ENCODE data around the gene SLC25A28. TPM values are rescaled to one million over a fixed set of nuclear protein-coding genes. Genes with fewer than 3 reads are reported as not detected.

SLC25A28 gene, protein sequence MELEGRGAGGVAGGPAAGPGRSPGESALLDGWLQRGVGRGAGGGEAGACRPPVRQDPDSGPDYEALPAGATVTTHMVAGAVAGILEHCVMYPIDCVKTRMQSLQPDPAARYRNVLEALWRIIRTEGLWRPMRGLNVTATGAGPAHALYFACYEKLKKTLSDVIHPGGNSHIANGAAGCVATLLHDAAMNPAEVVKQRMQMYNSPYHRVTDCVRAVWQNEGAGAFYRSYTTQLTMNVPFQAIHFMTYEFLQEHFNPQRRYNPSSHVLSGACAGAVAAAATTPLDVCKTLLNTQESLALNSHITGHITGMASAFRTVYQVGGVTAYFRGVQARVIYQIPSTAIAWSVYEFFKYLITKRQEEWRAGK
- total RNA-seq, result 10 to 100 TPM; 43.4 to 58.7 TPM

DNA sequence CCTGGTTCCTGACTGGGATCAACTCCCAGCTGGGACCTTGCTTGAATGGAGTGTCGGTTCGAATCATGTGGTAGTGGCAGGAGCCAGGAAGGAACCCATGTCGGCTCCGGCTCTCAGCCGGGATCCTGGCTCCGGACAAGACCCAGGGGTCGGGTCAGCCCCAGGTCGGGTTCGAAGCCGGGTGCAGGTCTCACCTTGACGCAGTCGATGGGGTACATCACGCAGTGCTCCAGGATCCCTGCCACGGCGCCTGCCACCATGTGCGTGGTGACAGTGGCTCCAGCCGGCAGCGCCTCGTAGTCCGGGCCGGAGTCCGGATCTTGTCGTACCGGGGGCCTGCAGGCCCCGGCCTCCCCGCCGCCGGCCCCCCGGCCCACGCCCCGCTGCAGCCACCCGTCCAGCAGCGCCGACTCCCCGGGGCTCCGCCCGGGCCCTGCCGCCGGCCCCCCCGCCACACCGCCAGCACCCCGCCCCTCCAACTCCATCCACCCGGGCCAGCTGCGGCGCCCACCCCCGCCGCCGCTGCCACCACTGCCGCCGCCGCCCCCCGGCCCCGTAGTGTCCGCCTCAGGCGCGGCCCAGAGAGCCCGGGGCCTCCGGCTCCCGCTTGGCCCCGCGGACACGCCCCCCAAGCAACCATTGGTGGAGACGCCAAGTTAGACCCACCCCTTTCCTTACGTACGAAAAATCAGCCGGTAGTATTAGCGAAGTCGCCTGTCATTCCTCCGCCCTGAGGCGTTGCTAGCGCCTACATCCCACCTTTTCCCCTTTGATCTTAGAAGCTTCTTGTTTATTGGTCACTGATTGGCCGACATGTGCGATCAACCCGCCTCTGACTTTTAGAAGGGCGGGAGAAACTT is at the start of gene SLC25A28:
TSS of gene SLC25A28 (minus strand) at position 589 of the 860 bp plus-strand sequence. CDS start at position 485, 104 bp downstream.
- H3K4me1 Mint-ChIP-seq (ENCODE audit: low read depth in 2 of 2), result peaks cover 30 to 39% of the 10 kb centered on the region in 2 donors
- no peaks in the 10 kb centered on the region for H3K9me3 Mint-ChIP-seq
- H3K4me3 Mint-ChIP-seq, result peak within 1 kb of the TSS; percentile 86
- no peaks in the 10 kb centered on the region for H3K27me3 Mint-ChIP-seq
- ATAC-seq (peak; percentile 88 to 91), DNase-seq (ENCODE audit: low spot score) (peak; percentile 96)
- H3K27ac Mint-ChIP-seq, result peak within 1 kb of the TSS; percentile 91 to 97
- peaks cover 10% of the 10 kb centered on the region for H3K36me3 Mint-ChIP-seq

DNA sequence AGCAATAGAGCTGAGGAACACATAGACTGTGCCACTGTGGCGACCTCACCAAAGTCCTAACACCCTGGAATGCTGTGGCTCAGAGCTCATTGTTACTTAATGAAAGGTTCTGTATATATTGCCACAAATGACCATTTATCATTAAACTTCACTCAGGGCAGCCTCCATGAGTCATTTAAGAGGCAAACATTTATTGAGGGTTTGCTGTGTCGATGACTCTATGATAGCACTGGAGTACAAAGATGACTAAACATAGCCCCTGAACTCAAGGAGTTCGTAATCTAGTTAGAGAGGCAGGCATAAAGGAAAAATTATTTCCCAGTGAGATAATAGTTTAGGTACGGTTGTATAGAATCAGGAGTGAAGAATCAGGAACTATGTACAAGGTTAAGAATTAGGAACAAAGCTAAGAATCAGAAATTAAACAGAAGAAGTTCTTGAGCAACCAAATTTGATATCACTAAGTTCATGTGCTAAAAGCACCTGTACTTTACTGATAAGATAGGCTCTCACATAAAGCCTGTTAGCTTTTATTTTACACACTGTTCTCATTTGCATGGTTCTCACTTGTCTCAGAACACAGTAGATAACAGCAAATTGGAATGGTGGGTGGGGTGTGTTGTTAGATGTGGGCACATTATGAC is 47.0 kb upstream of the SLC25A28 start:
- Mint-ChIP-seq H3K9me3 (no peaks in the 10 kb centered on the region), H3K27ac (no peak overlapping the region), H3K27me3 (no peaks in the 10 kb centered on the region), H3K36me3 (peaks cover 21% of the 10 kb centered on the region), H3K4me3 (no peak overlapping the region), H3K4me1 (ENCODE audit: low read depth in 2 of 2) (peaks cover 0 to 4% of the 10 kb centered on the region in 2 donors)
- no peak for ATAC-seq
- no peak for DNase-seq (ENCODE audit: low spot score)

DNA sequence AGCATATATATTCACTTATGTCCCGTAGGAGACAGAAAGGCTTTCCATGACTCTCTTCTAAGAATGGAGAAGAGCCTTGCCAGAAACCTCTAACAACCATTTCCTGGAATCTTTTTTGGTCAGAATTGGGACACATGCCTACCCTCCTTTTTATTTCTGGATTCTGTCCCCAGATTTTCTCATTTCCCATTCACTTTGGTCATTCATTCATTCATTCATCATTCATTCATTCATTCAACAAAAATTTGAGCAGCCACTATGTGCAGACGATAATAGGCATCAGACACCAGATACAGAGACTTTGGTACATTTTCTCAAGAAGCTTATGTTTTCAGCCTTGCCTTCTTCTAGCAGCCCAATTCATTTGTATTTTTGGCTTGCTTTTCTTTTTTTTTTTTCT is 45.1 kb upstream of the SLC25A28 start:
- Mint-ChIP-seq H3K36me3 (peaks cover 26% of the 10 kb centered on the region), H3K9me3 (no peaks in the 10 kb centered on the region), H3K4me3 (no peak overlapping the region), H3K27me3 (no peaks in the 10 kb centered on the region), H3K27ac (no peak overlapping the region), H3K4me1 (ENCODE audit: low read depth in 2 of 2) (peaks cover 0 to 8% of the 10 kb centered on the region in 2 donors)
- ATAC-seq (no peak), DNase-seq (ENCODE audit: low spot score) (no peak)

DNA sequence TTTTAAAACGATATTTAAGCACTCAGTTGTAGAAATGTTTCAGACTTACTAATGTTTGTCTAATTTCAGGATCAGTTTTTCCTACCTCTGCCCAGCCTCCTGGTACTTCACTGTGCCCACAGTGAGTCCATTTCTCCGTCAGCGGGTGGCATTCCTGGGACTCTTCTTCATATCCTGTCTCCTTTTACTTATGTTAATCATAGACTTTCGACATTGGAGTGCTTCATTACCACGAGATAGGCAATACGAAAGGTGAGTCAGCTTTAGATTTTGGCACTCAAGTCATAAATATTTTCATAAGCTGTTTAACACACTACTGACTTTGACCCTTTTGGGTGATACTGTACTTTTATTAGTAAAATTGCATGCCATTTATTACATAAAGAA is 41.1 kb upstream of the SLC25A28 start:
- H3K36me3 Mint-ChIP-seq, result peaks cover 22% of the 10 kb centered on the region
- DNase-seq (ENCODE audit: low spot score), result no peak
- H3K4me1 Mint-ChIP-seq (ENCODE audit: low read depth in 2 of 2), result peaks cover 14 to 31% of the 10 kb centered on the region in 2 donors
- no peak overlapping the region for H3K27ac Mint-ChIP-seq
- no peak for ATAC-seq
- no peaks in the 10 kb centered on the region for H3K9me3 Mint-ChIP-seq
- peak overlapping the region; percentile 44 for H3K4me3 Mint-ChIP-seq
- peaks cover 3 to 4% of the 10 kb centered on the region in 2 donors for H3K27me3 Mint-ChIP-seq

DNA sequence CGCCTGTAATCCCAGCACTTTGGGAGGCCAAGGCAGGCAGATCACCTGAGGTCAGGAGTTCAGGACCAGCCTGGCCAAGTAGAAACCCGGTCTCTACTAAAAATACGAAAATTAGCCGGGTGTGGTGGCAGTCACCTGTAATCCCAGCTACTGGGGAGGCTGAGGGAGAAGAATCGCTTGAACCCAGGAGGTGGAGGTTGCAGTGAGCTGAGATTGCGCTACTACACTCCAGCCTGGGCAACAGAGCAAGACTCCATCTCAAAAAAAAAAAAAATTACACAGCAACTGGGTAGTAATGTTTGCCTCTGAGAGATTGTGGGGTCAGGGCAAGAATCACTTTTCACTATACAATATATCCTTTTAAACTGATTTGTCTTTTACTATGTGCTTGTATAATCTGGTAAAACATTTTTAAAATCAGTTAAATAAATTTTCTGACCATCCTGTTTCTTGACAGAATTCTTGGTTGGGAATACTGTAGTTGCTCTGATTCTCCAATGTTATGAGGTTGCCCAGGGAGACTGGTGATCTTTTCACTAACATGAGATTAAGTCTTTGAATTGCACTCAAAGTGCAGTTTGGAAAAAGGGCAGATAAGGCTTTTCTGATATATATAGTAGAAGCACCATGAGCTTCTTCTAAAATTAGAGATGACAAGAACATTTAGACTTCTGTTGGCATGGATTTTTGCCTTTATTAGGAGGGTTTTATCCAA is 40.6 kb upstream of the SLC25A28 start:
- peaks cover 9 to 10% of the 10 kb centered on the region in 2 donors for H3K27me3 Mint-ChIP-seq
- peak overlapping the region; percentile 44 for H3K4me3 Mint-ChIP-seq
- H3K36me3 Mint-ChIP-seq, result peaks cover 20% of the 10 kb centered on the region
- DNase-seq (ENCODE audit: low spot score), result no peak
- H3K9me3 Mint-ChIP-seq, result no peaks in the 10 kb centered on the region
- H3K4me1 Mint-ChIP-seq (ENCODE audit: low read depth in 2 of 2), result peaks cover 14 to 31% of the 10 kb centered on the region in 2 donors
- no peak for ATAC-seq
- no peak overlapping the region for H3K27ac Mint-ChIP-seq

DNA sequence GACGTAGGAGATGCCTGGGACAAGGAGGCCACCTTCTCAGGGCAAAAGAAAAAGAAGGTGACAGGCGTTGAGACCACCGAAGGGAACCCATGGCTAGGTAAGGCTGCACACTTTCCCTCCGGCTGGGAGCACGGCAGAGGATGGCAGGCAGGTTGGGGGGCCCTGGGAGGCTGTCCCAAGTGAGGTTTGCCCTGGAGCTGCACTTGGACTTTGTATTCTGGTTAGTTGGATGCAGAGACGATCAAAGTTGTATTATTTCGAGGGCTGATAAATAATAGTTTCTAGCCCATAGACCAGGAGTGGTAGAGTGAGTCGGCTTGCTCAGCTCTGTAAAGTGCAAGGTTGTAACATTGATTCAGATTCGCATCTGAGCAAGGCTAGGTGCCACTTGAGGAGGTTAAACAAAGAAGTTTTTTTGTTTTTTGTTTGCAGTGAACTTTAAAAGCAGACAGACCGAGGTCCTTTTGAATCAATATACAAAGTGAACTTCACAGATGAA is 39.7 kb upstream of the SLC25A28 start:
- Mint-ChIP-seq H3K27me3 (peaks cover 13% of the 10 kb centered on the region in 2 donors), H3K4me3 (peak overlapping the region; percentile 96), H3K4me1 (ENCODE audit: low read depth in 2 of 2) (peaks cover 14 to 31% of the 10 kb centered on the region in 2 donors), H3K27ac (peak overlapping the region; percentile 73 to 88), H3K36me3 (peaks cover 13% of the 10 kb centered on the region), H3K9me3 (no peaks in the 10 kb centered on the region)
- no peak for DNase-seq (ENCODE audit: low spot score)
- no peak for ATAC-seq

DNA sequence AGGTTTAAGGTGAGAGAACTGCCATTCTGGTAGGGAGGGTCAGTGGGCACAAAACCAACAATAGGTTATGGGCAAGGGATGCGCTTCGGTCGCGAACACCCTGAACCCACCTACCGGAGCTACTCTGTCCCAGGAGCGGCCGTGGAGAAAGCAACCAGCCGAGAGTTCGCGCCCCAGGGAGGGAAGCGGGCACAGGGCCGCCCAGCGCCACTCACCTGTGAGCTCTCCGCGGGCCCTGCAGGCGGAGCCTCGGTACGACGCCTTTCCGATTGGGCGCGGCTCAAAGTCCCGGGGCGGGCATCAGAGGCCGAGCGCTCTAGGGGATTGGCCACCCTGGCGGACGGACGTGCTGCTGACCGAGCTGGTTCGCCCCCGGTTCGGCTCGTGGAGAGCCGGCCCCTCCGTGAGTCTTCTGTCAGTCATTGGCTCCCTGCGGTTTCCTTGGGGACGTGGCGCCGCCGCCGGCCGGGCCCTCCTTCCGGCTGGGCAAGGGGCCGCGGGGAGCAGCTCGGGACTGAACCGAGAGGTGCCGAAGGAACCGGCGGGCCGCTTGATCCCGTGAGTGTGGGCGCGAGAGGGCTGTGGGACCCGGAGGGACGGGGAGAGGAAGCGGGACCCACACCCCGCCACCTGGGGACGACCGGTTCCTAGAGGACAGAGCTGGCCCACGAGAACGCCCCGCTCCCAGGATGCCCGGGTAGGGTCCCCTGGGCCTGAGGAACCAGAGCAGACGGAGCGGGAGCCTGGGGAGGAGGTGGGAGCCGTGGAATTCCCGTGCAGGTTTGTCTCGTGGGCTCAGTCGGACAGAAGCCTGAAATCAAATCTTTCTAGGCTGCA is 39.0 kb upstream of the SLC25A28 start, which contains the start of gene ENTPD7:
TSS of gene ENTPD7 (plus strand) at position 479 of the 837 bp plus-strand sequence. CDS start 448 bp downstream, outside the sequence.
- peak within 1 kb of the TSS; percentile 96 for H3K4me3 Mint-ChIP-seq
- ATAC-seq (peak; percentile 99 to 100), DNase-seq (ENCODE audit: low spot score) (peak; percentile 97)
- H3K9me3 Mint-ChIP-seq, result no peaks in the 10 kb centered on the region
- H3K4me1 Mint-ChIP-seq (ENCODE audit: low read depth in 2 of 2), result peaks cover 14 to 31% of the 10 kb centered on the region in 2 donors
- peaks cover 13% of the 10 kb centered on the region in 2 donors for H3K27me3 Mint-ChIP-seq
- peaks cover 13% of the 10 kb centered on the region for H3K36me3 Mint-ChIP-seq
- H3K27ac Mint-ChIP-seq, result peak within 1 kb of the TSS; percentile 73 to 88

DNA sequence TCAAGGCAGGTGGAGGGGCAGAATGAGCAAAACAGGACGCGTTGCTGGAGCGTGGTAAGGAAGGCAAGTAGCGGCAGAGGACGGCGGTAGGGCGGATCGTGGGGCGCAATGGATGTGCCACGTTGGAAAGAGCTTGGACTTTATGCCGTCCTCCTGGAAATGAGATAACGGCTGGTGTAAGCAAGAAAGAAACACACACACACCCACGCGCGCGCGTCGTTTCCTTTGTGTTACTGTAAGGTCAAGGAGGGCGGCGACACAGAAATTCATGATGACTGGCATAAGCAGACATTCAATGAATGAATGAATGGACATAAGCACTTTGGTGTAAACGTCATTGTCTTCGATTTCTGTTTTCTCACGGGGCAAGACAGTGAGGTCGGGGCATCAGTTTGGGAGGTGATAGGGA is 38.4 kb upstream of the SLC25A28 start:
- DNase-seq (ENCODE audit: low spot score), result peak; percentile 76
- peaks cover 10% of the 10 kb centered on the region for H3K36me3 Mint-ChIP-seq
- H3K4me3 Mint-ChIP-seq, result peak overlapping the region; percentile 96
- peak overlapping the region; percentile 73 to 88 for H3K27ac Mint-ChIP-seq
- ATAC-seq, result peak in 1 of 2 donors; percentile 17
- H3K4me1 Mint-ChIP-seq (ENCODE audit: low read depth in 2 of 2), result peaks cover 14 to 31% of the 10 kb centered on the region in 2 donors
- peaks cover 14 to 15% of the 10 kb centered on the region in 2 donors for H3K27me3 Mint-ChIP-seq
- no peaks in the 10 kb centered on the region for H3K9me3 Mint-ChIP-seq

DNA sequence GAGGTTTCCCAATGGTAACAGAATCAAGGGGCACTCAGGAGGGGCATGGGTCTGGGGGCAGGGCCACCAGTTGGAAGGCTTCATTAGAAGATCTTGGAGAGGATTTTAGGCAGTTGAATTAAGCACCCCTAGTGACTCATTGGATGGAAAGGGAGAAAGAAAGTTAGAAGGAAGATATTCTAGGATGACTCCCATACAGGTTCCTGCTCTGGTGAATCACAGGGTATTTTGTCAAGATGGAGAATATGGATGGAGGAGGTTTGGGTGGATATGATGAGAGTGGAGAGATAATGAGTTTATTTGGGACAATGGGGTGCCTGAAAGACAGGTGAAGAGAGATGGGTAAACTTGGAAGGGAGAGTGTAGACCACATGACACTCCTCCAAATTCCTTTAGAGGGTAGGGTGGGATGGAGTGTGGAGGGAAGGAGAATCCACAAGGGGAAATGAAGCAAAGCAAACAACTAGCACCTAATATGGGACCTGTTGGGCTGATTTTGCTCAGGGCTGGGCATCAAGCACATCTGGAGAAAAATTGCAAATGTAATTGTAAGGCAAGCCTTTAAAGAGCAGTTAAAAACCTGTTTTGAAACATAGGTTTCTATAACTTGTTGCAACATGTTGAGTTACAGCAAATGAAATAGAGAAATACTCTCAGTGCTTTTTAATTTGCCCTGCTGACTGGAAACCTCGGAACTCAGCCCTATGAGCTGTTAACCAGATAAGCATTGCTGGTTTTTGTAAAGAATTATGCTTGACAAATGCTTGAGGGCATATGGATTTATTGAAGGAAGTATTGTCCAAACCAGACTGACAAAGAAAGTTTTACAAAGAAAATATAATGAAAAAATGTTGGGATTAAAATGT is 36.2 kb upstream of the SLC25A28 start:
- H3K27ac Mint-ChIP-seq, result no peak overlapping the region

DNA sequence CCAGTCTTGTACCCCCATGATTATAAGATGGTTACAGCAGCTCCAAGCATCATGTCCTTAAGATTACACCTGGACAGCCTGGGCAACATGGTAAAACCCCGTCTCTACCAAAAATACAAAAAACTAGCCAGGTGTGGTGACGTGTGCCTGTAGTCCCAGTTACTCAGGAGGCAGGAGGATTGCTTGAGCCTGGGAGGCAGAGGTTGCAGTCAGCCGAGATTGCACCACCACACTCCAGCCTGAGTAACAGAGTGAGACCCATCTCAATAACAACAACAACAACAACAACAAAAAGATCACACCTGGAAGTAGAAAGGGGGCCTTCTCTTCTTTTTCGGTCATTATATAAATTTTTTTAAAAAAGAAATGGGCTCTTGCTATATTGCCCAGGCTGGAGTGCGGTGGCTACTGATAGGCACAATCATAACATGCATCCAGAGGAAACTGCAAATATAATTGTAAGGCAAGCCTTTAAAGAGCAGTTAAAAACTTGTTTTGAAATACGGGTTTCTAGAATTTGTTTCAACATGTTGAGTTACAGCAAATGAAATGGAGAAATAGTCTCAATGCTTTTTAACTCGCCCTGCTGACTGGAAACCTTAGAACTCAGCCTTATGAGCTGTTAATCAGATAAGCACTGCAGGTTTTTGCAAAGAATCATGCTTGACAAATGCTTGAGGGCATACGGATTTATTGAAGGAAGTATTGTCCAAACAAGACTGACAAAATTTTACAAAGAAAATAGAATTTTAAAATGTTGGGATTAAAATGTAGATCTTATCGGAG is 34.3 kb upstream of the SLC25A28 start:
- H3K9me3 Mint-ChIP-seq, result no peaks in the 10 kb centered on the region
- peaks cover 27 to 28% of the 10 kb centered on the region in 2 donors for H3K27me3 Mint-ChIP-seq
- ATAC-seq (no peak), DNase-seq (ENCODE audit: low spot score) (no peak)
- no peak overlapping the region for H3K4me3 Mint-ChIP-seq
- H3K4me1 Mint-ChIP-seq (ENCODE audit: low read depth in 2 of 2), result peaks cover 10 to 16% of the 10 kb centered on the region in 2 donors
- no peak overlapping the region for H3K27ac Mint-ChIP-seq
- H3K36me3 Mint-ChIP-seq, result no peaks in the 10 kb centered on the region

More for the DNA sequence above, 36.2 kb upstream of the SLC25A28 start:
- ATAC-seq, result no peak
- H3K36me3 Mint-ChIP-seq, result no peaks in the 10 kb centered on the region
- DNase-seq (ENCODE audit: low spot score), result no peak
- H3K4me3 Mint-ChIP-seq, result no peak overlapping the region
- peaks cover 14 to 23% of the 10 kb centered on the region in 2 donors for H3K4me1 Mint-ChIP-seq (ENCODE audit: low read depth in 2 of 2)
- H3K9me3 Mint-ChIP-seq, result no peaks in the 10 kb centered on the region
- H3K27me3 Mint-ChIP-seq, result peaks cover 19% of the 10 kb centered on the region in 2 donors

Measured in natural killer cell treated with Interleukin-12 subunit alpha and Interleukin-12 subunit beta and Interleukin-15 and Interleukin-18, amount 100 ng/mL, for 72 hours (primary cell).